Neural cell (in vitro differentiated cells): ENCODE results near the gene PAX8. TPM values are rescaled to one million over a fixed set of nuclear protein-coding genes. Genes with fewer than 3 reads are reported as not detected.

Source experiments
- H2AFZ ChIP-seq: fragments of 200-600, 300-800 bp; sonication (generic), shearing (Covaris generic); 2 replicates; pipeline ENCODE4 v1.6.0; 2014; ENCODE audit warnings: low read depth, mild to moderate bottlenecking, antibody characterized with exemption, low read length, moderate library complexity
- H3F3A ChIP-seq: fragments of 200-600 bp; shearing (Covaris generic); 2 replicates; pipeline ENCODE4 v1.6.1; 2016; ENCODE audit warnings: mild to moderate bottlenecking, moderate library complexity, mixed read lengths, antibody characterized with exemption, low read length; ENCODE audit not compliant: insufficient read depth, poor library complexity, severe bottlenecking
- H3K27ac ChIP-seq: fragments of 200-600, 300-800 bp; sonication (generic), shearing (Covaris generic); 2 replicates; pipeline ENCODE4 v1.5.1; 2014; ENCODE audit warnings: mild to moderate bottlenecking, low read length, moderate library complexity
- H3K27me3 ChIP-seq: fragments of 300-800, 200-600 bp; sonication (generic), shearing (Covaris generic); 2 replicates; pipeline ENCODE4 v1.6.0; 2014; ENCODE audit warnings: mild to moderate bottlenecking, low read depth, low read length, moderate library complexity; ENCODE audit not compliant: insufficient read depth
- H3K36me3 ChIP-seq: fragments of 300-800, 200-600 bp; sonication (generic), shearing (Covaris generic); 2 replicates; pipeline ENCODE4 v1.5.1; 2014; ENCODE audit warnings: mild to moderate bottlenecking, antibody characterized with exemption, low read length, moderate library complexity; ENCODE audit not compliant: insufficient read depth
- H3K4me2 ChIP-seq: fragments of 300-800, 200-600 bp; sonication (generic), shearing (Covaris generic); 2 replicates; pipeline ENCODE4 v1.6.0; 2014; ENCODE audit warnings: mild to moderate bottlenecking, low read length
- H3K4me3 ChIP-seq: fragments of 300-800, 200-600 bp; sonication (generic), shearing (Covaris generic); 2 replicates; pipeline ENCODE4 v1.5.1; 2014; ENCODE audit warnings: mild to moderate bottlenecking, low read length, moderate library complexity
- H3K79me2 ChIP-seq: fragments of 200-600 bp; shearing (Covaris generic); replicated peaks from 2 replicates; pipeline ENCODE4 v1.6.0; 2014; ENCODE audit warnings: mild to moderate bottlenecking, low read length, moderate library complexity; ENCODE audit not compliant: insufficient read depth
- H3K9ac ChIP-seq: fragments of 300-800, 200-600 bp; sonication (generic), shearing (Covaris generic); 2 replicates; pipeline ENCODE4 v1.6.1; 2016; ENCODE audit warnings: mild to moderate bottlenecking, low read length, mixed read lengths
- H3K9me2 ChIP-seq: fragments of 200-600 bp; shearing (Covaris generic); 2 replicates; pipeline ENCODE4 v1.6.1; 2016; ENCODE audit warnings: mild to moderate bottlenecking, low read length, mixed read lengths; ENCODE audit not compliant: insufficient read depth
- H3K9me3 ChIP-seq: fragments of 200-600, 300-800 bp; sonication (generic), shearing (Covaris generic); 2 replicates; pipeline ENCODE4 v1.6.1; 2016; ENCODE audit warnings: mild to moderate bottlenecking, mixed run types, low read length, moderate library complexity, mixed read lengths
- H4K20me1 ChIP-seq: fragments of 200-600 bp; shearing (Covaris generic); 2 replicates; pipeline ENCODE4 v1.6.1; 2016; ENCODE audit warnings: mild to moderate bottlenecking, mixed run types; ENCODE audit not compliant: insufficient read depth
- EP300 ChIP-seq: fragments of 450-650 bp; conservative IDR thresholded peaks from 2 replicates; pipeline ENCODE4 v1.6.1; 2014; ENCODE audit warnings: antibody characterized with exemption, mild to moderate bottlenecking, moderate library complexity; ENCODE audit not compliant: poor library complexity, severe bottlenecking
- EZH2 ChIP-seq: fragments of 200-600, 300-800 bp; shearing (Covaris generic), sonication (generic); IDR thresholded peaks from 2 replicates; pipeline ENCODE4 v1.6.1; 2014; ENCODE audit warnings: antibody characterized with exemption, low read length, borderline replicate concordance, mild to moderate bottlenecking; ENCODE audit not compliant: insufficient read depth, poor library complexity, severe bottlenecking
- MXI1 ChIP-seq: fragments of 450-650 bp; conservative IDR thresholded peaks from 2 replicates; pipeline ENCODE4 v1.6.1; 2014; ENCODE audit warnings: antibody characterized with exemption, mild to moderate bottlenecking; ENCODE audit not compliant: poor library complexity, severe bottlenecking
- POLR2AphosphoS5 ChIP-seq: IDR thresholded peaks from 2 replicates; pipeline ENCODE4 v1.6.1; 2012
- RAD21 ChIP-seq: fragments of 450-650 bp; conservative IDR thresholded peaks from 2 replicates; pipeline ENCODE4 v1.6.1; 2014; ENCODE audit warnings: antibody characterized with exemption, mild to moderate bottlenecking, moderate library complexity
- SMC3 ChIP-seq: fragments of 450-650 bp; conservative IDR thresholded peaks from 2 replicates; pipeline ENCODE4 v1.6.1; 2014; ENCODE audit warnings: antibody characterized with exemption, mild to moderate bottlenecking, moderate library complexity; ENCODE audit not compliant: poor library complexity
- TAF1 ChIP-seq: IDR thresholded peaks from 2 replicates; pipeline ENCODE4 v1.6.1; 2012; ENCODE audit warnings: low read depth
- polyA plus RNA-seq: library from polyadenylated mRNA; depleted of rRNA; stranded (reverse); fragments of >200 nt; gene quantifications from 2 replicates; pipeline ENCODE4 v1.2.3, GENCODE V29; 2014
- TF ChIP-seq, protein P1 (sequence below): fragments of 450-650 bp; IDR thresholded peaks from 2 replicates; pipeline ENCODE4 v1.5.1; 2014; ENCODE audit warnings: antibody characterized with exemption, mild to moderate bottlenecking, moderate library complexity; ENCODE audit not compliant: poor library complexity, severe bottlenecking
- TF ChIP-seq, protein P2 (sequence below): IDR thresholded peaks from 2 replicates; pipeline ENCODE4 v1.6.1; 2012; ENCODE audit warnings: borderline replicate concordance

Gene PAX8
- polyA plus RNA-seq, 1 donor from 2014 or later, result not detected

DNA sequence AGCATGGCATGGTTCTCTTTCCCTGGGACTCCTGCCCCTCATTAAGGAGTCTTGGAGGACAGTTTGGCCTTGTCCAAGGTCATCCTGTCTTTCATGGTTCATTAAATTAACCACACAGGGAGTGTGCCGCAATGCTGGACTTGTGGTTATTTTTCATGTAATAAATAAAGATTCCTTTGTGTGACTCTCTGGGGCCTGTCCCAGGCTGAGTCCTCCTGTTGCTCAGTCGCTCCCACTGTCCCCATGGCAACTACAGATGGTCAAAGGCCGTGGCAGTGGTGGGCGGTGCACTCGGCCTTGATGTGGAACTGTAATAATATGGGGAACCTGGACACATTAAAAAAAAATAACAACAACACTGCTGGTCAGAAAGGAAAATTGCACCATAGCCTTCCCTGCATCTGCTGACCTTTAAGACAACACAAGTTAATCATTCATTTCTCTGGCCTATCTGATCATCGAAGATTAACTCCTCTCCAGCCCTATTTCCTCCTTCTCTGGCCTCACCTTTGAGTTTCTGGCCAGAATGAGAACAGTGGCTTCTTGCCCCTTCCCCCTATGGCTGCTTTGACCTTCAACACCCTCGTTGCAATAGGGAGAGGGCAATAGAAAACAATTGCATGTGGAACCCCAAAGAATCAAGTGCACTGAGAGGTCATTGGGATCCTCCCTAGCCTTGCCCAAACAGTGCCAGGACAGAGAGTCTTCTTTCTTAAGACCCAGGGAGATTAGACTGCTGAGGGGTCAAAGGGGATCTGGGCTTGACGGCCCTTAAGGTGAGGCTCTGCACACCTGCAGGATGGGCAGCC is 60.2 kb downstream of the PAX8 start:
- Histone ChIP-seq H2AFZ (no peak overlapping the region), H3F3A (no peaks in the 10 kb centered on the region), H3K27ac (no peak overlapping the region), H3K9me2 (no peaks in the 10 kb centered on the region), H4K20me1 (no peaks in the 10 kb centered on the region), H3K9ac (no peak overlapping the region), H3K36me3 (no peaks in the 10 kb centered on the region), H3K9me3 (no peaks in the 10 kb centered on the region), H3K27me3 (no peaks in the 10 kb centered on the region), H3K4me3 (no peak overlapping the region), H3K4me2 (no peak overlapping the region), H3K79me2 (no peaks in the 10 kb centered on the region)
- TF ChIP-seq TAF1 (no peak), MXI1 (no peak), RAD21 (no peak), EZH2 (no peak), POLR2AphosphoS5 (no peak), SMC3 (no peak), EP300 (no peak)
- TF ChIP-seq, protein P1, sequence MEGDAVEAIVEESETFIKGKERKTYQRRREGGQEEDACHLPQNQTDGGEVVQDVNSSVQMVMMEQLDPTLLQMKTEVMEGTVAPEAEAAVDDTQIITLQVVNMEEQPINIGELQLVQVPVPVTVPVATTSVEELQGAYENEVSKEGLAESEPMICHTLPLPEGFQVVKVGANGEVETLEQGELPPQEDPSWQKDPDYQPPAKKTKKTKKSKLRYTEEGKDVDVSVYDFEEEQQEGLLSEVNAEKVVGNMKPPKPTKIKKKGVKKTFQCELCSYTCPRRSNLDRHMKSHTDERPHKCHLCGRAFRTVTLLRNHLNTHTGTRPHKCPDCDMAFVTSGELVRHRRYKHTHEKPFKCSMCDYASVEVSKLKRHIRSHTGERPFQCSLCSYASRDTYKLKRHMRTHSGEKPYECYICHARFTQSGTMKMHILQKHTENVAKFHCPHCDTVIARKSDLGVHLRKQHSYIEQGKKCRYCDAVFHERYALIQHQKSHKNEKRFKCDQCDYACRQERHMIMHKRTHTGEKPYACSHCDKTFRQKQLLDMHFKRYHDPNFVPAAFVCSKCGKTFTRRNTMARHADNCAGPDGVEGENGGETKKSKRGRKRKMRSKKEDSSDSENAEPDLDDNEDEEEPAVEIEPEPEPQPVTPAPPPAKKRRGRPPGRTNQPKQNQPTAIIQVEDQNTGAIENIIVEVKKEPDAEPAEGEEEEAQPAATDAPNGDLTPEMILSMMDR, result no peak
- TF ChIP-seq, protein P2, sequence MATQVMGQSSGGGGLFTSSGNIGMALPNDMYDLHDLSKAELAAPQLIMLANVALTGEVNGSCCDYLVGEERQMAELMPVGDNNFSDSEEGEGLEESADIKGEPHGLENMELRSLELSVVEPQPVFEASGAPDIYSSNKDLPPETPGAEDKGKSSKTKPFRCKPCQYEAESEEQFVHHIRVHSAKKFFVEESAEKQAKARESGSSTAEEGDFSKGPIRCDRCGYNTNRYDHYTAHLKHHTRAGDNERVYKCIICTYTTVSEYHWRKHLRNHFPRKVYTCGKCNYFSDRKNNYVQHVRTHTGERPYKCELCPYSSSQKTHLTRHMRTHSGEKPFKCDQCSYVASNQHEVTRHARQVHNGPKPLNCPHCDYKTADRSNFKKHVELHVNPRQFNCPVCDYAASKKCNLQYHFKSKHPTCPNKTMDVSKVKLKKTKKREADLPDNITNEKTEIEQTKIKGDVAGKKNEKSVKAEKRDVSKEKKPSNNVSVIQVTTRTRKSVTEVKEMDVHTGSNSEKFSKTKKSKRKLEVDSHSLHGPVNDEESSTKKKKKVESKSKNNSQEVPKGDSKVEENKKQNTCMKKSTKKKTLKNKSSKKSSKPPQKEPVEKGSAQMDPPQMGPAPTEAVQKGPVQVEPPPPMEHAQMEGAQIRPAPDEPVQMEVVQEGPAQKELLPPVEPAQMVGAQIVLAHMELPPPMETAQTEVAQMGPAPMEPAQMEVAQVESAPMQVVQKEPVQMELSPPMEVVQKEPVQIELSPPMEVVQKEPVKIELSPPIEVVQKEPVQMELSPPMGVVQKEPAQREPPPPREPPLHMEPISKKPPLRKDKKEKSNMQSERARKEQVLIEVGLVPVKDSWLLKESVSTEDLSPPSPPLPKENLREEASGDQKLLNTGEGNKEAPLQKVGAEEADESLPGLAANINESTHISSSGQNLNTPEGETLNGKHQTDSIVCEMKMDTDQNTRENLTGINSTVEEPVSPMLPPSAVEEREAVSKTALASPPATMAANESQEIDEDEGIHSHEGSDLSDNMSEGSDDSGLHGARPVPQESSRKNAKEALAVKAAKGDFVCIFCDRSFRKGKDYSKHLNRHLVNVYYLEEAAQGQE, result no peak

DNA sequence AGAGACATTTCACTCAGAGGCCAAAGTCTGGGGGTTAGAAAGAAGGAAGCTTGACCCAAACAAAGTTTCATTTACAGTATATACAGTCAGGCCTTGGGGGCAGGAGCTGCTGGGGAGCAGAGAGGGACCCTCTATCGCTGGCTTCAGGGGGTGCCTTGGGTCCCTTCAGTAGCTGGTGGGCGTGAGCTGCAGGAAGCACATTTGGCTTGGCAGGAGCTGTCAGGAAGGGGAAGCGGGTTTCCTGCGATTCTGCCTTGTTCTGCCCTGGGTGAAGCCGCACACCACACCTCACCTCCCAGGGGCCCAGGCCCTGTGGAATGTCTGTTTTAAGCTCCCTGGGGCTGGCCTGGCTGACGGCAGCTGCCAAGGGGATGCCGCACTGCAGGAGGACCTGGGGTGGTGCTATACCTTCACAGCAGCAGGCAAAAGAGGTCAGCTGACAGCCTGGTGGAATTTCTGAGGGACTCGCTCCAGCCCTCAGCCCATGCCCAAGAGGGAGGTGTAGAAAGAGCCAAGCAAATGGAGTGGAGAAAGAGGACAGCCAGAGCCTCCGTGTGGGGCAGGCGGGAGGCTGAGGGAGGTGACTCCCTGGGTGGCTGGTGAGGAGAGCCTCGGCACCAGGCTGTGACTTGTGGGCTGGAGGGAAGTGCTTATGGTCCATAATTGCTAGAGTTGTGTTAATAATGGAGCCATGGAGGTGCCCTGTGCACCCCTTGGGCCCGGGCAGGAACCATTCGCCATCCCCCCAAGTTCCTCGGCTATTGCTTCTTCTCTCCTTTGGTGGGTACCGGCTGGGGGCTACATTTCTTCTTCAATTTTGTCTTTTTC is 61.1 kb downstream of the PAX8 start:
- TF ChIP-seq, protein P1, result no peak
- TF ChIP-seq, protein P2, result no peak
- TF ChIP-seq EP300 (no peak), RAD21 (no peak), MXI1 (no peak), SMC3 (no peak), EZH2 (no peak), TAF1 (no peak), POLR2AphosphoS5 (no peak)
- Histone ChIP-seq H2AFZ (no peak overlapping the region), H3K27me3 (no peaks in the 10 kb centered on the region), H3K9ac (no peak overlapping the region), H3K9me3 (no peaks in the 10 kb centered on the region), H3K9me2 (no peaks in the 10 kb centered on the region), H3K4me2 (no peak overlapping the region), H3K4me3 (no peak overlapping the region), H3F3A (no peaks in the 10 kb centered on the region), H3K79me2 (no peaks in the 10 kb centered on the region), H3K36me3 (no peaks in the 10 kb centered on the region), H3K27ac (no peak overlapping the region), H4K20me1 (no peaks in the 10 kb centered on the region)
